Measurements from ENCODE around the gene LIMK1.

DNA sequence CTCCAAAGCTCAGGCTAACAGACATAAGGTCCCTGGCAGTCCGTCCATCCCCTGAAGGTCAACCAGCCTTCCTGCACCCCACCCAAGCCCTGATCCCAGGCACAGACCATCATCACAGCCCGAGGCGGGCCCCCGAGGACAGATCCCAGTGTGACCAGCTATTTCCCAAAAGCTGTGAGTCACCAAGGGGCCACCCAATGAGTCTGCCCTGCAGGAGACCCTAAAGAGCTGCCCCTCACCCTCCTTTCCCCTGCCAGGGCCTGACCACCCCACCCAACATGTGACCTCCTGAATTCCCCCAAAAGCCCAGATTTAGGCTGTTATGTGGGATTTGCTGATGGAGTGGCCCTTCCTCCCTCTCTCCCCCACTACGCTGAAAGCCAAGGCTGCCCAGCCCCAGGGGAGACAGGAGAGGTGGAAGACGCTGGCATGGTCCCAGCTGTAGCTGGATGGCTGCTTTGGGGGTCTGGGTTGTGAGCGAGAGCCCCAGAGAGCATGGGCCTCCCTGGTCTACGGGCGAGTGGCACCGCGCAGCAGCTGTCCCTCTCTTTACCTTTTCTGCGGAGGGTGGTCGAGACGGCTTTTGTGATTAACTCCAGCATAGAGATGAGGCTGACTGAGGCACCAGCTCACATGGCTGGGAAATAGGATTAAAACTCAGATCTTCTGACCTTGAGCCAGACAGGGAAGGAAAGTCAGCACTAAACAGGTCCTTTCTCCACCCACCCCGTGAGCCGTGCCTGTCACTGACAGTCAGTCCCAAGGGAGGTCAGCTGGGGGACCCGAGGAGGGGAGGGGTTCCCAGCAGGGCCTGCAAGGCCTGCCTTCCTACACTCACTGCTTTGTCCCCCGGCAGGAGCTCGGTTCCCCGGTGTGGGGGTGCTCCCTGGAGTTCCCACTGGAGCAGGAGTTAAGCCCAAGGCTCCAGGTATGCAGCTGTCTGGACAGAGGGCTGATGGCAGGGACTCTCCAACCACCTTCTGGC lies 38.9 kb upstream of the LIMK1 start:
- TF ChIP-seq, protein P1, sequence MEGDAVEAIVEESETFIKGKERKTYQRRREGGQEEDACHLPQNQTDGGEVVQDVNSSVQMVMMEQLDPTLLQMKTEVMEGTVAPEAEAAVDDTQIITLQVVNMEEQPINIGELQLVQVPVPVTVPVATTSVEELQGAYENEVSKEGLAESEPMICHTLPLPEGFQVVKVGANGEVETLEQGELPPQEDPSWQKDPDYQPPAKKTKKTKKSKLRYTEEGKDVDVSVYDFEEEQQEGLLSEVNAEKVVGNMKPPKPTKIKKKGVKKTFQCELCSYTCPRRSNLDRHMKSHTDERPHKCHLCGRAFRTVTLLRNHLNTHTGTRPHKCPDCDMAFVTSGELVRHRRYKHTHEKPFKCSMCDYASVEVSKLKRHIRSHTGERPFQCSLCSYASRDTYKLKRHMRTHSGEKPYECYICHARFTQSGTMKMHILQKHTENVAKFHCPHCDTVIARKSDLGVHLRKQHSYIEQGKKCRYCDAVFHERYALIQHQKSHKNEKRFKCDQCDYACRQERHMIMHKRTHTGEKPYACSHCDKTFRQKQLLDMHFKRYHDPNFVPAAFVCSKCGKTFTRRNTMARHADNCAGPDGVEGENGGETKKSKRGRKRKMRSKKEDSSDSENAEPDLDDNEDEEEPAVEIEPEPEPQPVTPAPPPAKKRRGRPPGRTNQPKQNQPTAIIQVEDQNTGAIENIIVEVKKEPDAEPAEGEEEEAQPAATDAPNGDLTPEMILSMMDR (IDR thresholded peaks at IDR 0.05; ENCODE audit: low read depth, low read length) = no peak
- TF ChIP-seq, protein P2, sequence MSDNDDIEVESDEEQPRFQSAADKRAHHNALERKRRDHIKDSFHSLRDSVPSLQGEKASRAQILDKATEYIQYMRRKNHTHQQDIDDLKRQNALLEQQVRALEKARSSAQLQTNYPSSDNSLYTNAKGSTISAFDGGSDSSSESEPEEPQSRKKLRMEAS (IDR thresholded peaks at IDR 0.05; ENCODE audit: low read depth, low read length) = no peak
- TF ChIP-seq POLR2A (IDR thresholded peaks at IDR 0.05; ENCODE audit: extremely low read depth, insufficient read length) (no peak), MYC (IDR thresholded peaks at IDR 0.05; ENCODE audit: low read depth, low read length) (no peak)

Data from NB4 (cell line).